Activated CD4-positive, alpha-beta T cell treated with anti-CD3 and anti-CD28 coated beads, Interleukin-10, Interleukin-2, amounts not matched to agents 100 ng/mL and 50 ng/mL, durations not matched to agents 16 hours and 8 hours (primary cell): ENCODE data around the gene WDR91.

ENCODE experiments used
- DNase-seq: peaks from one replicate; pipeline ENCODE4 v3.0.0-alpha.2; 2020

WDR91 gene

DNA sequence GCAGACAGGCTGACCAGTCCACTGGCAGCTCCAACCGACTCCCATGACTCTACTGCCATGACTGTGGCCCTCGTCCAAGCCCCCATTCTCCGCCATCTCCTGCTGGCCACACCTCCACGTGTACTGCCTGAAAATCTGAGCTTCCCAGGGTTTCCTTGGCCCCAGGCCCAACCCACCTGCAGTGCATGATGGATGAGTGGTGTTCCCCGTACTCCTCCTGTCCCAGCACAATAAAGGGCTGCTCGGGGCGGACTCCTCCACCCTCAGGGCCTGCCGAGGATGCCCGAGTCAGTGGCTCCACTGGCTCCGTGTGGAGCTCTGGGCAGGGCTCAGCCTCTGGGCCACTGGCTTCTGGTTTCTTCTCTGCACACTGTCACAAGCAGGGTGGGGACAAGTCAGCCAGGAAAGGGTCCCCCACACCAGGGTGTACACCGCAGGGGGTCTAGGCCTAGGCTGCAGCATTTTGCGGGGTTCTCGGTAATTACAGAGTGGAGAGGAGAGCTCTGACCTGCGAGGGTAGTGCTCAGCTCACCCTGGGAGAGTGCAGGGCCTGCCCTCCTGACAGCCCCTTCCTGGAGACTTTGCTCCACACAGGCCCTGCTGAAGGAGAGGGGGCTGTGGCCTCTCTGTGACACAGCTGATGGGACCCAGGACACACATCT, 15.2 kb downstream of the WDR91 start:
- no peak for DNase-seq

DNA sequence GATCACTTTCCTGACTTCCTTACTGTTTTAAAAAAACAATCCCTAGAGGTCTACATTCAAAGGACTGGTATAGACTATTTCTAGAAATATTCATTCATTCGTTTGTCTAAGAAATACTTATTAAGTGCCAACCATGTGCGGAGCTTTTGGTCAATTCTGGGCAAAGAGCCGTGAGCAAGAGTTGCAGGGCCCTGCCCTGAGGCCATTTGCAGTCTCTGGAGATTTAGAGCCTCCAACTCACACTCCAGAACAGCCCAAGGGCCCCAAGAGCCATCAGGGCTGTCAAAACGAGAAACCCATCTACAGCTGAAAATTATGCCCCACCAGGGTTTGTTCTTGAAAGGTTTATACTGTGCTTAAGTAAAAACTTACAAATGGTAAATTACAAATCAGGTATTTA, 16.2 kb downstream of the WDR91 start:
- DNase-seq = no peak

DNA sequence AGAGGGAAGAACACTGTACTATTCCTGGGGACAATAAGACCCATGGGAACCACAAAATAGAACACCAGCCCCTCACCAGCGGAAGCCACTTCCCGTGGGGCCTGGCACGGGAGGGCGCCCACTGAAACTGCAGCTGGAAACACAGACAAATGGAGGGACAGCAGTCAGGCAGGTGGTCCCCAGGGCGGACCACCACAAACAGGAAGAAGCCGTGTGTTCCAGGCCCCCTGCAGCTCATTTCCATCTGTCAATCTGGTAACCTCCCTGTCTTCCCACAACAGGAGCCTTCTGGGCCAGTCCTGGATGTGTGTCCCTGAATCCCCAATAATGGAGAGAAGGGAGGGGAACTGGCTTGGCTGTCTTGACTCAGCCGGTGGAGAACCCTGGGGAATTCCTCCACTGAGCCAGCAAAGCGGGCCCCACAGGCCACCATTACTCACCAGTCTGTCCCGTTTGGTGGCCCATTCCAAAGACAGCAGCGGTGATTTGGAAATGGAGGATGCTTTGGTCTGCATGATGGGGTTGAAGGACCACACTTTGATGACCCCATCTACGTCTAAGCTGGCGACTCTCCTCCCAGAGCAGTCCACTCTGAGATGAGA, 16.7 kb downstream of the WDR91 start:
- no peak for DNase-seq

DNA sequence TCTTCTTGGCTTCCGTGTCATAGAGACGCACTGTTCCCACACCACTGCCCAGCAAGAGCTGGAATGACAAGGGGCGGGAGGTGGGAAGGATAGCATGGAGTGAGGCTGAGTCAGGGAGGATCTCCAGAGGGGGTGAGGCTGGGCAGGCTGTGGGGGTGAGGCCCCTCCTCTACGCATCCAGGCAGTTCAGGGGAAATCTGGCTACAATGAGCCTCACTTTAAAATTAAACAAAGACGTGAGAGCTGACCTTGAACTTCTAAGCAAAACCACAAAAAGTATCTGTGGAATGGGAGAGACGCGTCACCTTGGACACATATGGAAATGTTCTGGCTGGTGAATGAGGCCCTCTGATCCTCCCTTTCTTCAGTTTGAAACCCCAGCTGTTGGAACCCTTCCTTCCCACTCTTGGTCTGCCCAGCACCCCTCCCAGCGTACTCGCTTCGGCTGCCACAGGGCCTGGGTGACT, 17.7 kb downstream of the WDR91 start:
- DNase-seq = no peak

DNA sequence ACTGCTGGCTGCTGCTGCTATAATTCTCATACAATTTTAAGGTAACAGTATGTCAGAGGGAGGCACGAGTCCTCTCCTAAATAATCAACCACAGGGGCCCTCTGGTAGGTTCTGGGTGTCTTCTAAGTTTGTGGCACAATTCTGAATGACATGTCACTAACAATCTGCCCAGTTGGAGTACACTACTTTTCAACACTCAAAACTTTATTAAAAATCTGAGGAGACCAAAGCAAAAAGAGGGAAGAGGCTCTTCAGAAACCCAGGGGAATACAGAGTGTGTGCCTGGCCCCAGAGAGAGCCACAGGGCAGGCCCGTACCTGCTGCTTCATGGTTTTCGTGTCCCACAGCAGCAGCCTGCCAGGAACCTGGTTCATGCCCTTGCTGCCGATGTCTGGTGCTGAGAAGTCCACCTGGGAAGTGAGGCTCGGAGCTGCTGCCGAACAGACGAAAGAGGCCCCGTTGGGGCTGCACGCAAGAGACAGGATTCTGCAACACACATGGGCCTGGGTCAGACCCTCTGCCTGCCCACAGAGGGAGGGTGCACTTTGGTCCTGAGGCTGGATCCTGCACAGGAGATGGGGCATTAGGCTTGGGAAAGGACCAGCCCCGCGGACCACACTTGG, 18.3 kb downstream of the WDR91 start:
- no peak for DNase-seq

DNA sequence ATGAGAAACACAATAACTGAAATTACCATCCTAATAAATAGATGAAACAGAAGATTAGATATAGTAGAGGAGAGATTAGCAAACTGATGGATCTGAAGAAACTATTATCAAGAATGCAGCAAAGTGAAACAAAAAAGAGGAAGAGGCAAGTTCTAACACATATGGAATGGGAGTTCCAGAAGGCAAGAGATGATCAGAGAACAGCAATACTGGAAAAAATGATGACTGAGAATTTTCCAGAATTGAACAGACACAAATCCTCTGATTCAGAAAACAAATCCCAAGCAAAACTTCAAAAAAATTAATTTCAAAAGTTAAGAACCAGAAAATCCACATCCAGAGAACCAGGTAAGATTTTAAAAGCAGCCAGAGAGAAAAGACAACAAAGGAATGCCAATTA, 20.6 kb downstream of the WDR91 start:
- DNase-seq = no peak

DNA sequence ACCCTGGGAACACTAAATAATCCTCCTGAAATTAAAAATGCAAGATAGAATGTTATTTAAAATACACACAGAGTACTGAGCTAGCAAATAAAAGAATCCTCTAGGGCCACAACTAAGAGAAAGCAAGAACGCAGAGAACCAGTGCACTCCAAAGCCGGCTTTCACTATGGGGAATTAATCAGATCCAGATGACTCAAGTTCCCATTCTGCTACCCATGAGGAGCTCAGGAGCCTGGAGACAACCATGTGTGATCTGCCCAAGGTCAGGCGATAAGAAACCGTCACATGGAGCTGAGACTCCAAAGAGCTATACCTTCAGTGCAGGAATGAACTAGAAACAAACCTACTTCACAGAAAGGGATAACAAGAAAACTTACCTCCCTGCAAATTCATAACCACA, 21.4 kb downstream of the WDR91 start:
- DNase-seq = no peak

DNA sequence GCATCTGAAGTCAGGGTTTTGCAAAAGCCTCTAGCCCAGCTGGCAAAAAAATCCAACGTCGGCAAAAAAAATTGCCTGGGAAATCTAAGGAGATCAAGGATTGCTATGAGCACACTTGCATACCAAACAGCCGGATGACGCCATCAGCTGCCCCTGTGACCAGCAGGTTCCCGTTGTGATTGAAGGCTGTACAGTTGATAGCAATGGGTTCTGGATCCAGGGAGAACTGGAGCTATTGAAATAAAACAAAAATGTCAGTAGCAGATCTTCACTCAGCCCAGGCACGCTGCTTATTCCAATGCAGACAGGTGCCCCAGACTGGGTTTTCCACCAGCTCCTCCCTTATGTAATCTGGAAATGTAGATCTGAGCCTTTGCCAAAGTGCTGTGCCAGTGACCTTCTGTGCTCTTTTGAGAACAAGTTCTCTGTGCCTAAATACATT, 22.1 kb downstream of the WDR91 start:
- no peak for DNase-seq

DNA sequence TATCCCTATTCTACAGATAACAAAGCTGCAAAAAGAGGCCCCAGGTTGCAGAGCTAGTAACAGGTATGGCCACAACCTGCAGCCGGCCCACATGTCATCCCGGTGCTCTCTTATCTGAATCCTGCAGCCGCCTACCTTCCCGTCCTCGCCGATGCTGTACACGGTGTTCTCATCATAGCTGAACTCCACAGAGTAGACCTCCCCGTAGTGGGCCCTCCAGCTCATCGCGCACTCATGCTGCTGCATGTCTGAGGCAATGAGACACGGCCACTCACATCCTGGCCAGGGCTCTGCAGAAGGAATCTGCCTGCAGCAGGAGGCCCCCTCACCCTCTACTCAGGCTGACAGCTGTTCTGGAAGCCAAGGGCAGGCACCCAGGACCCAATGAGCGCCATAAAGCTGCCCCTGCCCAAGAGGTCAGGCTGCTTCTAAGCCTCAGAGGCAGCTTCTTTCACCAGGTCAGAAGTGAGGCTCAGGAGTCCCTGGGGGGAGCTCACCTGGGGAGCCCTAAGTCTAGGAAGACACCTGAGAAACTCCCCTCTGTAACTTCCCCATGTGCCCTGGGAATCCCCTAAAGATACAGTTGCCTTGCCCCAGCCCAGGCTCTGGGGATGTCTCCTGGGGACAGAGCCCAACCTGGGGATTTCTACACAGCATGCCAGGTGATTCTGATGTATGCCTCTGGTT, 22.9 kb downstream of the WDR91 start:
- DNase-seq = no peak

DNA sequence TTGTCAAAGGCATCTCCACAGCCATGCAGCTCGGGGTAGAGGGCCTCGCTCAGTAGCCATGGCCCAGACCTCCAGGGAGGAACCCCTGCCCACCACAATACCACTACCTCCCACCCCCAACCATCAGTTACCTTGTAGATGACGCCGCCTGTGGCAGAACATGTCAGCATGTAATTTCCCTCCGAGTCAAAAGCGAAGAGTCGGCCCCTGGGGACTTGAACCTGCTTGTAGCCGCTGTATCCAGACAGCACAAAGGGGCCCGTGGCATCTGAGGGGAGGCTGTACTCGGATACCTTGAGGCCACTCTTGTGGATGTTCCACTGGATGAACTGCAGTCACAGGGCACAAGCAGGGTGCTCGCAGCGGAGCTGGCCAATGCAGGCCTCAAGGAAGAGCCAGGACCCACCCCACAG, 24.5 kb downstream of the WDR91 start:
- peak; percentile 23 for DNase-seq

DNA sequence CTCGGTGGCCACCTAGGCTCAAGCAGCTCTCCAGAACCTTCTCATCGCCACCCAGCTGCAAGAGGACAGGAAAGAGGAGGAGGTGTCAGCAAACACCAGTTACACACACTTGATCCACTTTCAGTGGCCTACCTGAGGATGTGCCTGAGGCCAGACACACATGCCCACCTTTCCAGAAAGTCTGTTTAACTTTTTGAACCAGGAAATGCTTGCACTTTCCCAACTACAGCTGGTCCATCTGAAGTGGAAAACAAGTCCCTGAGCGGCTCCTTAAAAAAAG, 25.1 kb downstream of the WDR91 start:
- no peak for DNase-seq

DNA sequence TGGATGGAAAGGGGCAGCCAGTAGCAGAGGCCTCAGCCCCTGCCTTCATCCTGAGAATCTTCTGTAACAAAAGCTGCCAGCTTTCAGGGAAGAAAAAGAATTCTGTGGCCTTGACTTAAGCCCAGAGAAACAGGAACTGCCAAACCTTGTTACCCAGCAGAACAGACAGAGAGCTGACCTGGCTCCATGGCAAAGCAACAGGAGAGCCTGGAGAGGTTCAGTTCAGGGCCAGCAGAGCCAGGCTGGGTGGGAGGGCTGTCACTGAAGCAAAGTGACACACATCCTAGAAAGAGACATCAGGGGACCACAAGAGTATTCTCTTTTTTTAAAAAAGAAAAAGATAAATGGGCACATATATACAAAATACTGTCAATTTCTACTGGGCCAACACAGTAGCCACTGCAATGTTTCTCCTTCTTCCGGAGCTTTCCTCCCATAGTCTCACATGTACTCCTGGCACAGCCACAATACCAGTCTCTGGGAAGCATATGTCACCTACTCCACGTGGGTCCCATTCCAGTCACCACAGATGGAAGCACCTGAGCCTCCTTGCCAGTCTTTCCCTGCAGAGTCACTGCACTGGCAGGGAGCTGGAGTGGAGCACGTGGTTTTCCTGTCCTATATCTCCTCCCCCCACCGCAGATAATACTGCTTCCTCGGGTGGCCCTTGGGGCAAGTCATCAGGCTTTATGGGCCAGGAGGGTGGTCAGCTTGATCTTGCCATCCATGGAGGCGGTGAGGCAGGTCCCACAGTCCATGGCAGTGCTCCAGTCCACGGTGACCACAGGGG, 25.7 kb downstream of the WDR91 start:
- no peak for DNase-seq

DNA sequence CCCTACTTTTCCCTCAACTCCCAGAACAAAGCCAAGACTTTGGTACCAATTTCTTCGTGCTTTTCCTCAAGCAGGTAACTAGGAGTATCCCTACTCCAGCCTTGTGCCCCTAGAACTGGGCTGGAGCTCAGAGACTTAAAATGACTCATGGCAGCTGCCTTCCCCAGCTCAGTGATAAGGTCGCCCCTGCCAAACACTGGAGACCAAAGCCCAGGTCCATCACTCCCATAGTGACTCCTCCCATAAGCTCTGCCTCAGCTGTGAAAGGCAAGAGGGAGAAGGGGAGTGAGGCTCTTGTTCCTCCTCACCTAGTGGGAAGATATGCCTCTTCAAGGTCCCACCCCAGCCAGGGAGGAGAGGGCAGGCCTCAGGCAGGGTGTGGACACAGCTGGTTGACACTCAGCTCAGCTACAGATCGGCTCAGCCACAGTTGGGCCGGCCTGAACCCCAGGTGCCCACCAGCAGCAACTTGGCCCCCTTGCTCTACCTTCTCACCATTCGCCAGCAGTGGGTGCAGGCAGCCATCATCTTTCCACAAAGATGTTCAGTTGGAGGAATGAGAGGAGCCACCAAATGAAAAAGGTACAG, 27.0 kb downstream of the WDR91 start:
- DNase-seq = no peak

DNA sequence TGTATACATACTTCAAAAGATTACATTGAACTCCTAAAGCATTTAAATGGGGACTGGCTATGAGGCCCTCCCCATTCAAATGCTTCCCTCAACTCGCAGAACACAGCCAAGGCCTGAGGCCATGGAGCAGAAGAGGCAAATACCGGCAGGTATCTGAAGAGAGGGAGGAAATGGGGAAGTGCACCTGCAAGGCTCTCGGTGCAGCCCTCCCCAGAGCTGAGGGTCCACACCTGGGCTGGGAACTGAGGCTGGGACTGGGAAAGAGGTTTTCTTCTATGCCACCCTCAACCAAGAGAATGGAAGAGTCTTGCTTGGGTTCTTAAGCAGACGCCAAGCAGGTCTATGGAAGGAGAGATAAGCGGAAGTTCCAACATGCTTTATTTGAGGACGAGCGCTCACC, 27.8 kb downstream of the WDR91 start:
- no peak for DNase-seq

DNA sequence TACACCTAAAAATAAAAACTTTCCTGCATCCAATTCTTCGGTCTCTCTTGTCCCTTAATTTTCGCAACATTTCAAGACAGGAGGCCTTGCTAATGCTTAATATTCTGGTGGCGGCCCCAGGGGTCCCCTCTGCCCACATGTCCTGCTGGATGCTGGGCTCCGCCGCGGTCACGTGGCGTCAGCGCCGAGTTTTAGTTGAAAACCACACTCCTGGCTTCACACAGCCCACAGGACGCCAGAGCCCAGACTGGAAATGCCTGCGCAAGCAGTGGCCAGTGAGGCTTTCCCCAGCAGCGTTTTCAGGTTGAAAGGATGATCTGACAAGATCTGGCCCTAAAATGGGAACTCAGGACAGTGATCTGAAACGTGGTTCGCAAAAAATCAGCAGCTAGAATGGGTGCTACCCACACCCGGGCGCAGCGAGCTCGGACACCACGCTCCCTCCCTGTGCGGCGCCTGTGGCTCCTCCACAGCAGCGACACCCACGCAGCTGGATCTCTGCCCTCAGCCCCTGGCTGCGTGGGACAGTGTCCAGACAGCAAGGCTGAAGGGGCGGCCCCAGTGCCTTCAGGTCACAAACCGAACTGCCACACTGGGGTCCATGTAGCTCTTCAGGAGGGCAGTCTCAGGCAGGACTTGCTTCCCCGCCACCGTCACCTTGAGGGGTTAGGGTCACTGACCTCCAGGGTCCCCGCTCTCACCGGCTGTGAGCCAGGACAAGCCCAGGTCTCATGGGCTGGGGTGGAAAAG, 29.2 kb downstream of the WDR91 start:
- no peak for DNase-seq

DNA sequence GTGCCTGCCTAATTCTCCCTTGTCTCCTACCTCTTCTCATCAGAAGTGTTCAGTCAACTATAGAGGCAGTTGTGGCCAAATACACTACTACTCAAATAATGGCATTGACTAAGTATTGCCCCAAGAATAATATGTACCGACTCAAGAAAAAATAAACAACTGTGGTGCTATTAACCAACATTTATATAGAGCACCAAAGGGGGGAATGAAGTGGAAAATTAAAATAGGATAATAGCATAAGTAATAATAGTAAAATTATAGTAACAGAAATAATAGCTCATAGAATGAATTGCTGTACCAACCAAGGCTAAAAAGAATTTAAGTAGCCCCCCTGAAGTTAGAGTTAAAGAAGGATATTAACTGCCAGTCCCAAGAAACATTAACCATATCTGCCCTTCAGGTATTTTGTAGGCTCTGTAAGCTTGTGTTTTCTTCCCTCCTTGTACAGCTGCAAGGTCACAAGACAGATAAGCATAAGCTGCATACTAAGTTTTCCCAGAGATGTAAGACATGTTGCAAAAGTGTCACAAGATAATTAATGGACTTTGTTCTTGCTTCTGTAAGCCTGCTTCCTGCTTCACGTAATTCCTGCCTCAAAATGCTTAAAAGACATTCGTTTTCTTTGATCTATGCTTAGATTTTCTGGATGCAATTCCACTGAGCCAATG, 29.9 kb downstream of the WDR91 start:
- no peak for DNase-seq

DNA sequence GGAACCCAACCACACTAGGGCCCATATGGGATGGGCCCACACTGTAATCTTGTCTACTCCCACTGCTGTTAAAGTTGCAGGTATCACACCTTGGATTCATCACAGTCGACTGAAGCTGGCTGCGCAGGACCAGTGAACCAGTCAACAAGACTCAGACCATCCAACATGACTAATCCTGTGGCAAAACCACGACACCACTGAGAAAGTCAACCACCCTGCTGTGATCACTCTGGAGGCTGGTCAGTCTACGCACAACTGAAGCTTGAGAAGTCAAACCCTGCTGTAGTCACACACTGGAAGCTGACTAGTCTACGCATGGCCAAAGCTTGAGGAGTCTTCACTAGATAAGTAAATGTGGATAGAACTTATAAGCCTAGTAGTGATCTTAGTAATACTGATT, 31.2 kb downstream of the WDR91 start:
- peak; percentile 27 for DNase-seq

DNA sequence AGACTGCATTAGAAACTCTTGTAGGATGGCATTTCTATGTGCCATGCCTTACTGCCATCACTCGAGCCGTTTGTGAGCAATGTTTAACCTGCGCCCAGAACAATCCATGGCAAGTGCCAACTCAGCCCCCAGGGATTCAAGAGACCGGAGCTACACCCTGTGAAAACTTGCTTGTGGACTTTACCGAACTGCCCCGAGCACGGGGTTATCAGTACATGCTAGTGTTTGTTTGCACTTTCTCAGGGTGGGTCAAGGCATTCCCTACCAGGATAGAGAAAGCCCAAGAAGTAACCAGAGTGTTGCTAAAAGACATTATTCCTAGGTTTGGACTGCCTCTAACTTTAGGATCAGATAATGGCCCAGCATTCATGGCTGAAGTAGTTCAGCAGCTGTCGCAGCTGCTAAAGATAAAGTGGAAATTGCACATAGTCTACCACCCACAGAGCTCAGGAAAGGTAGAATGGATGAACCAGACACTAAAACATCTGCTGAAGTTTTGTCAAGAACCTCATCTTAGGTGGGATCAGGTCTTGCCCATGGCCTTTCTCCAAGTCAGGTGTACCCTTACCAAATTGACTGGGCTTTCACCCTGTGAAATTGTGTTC, 31.9 kb downstream of the WDR91 start:
- DNase-seq = no peak

DNA sequence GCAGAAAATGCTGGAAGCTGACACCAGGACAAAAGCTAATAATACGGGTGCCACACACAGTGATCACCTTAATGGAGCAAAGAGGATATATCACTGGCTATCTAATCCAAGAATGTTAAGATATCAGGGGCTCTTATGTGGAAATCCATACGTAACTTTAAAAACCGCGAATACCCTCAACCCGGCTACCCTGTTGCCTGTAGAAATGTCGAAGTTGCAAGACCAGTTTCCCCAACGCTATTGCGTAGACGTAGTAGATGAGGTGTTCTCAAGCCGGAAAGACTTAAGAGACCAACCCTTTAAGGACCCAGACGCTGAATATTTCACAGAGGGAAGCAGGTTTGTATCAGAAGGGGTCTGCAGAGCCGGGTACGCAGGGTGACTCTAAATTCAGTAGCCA, 33.0 kb downstream of the WDR91 start:
- DNase-seq = no peak

DNA sequence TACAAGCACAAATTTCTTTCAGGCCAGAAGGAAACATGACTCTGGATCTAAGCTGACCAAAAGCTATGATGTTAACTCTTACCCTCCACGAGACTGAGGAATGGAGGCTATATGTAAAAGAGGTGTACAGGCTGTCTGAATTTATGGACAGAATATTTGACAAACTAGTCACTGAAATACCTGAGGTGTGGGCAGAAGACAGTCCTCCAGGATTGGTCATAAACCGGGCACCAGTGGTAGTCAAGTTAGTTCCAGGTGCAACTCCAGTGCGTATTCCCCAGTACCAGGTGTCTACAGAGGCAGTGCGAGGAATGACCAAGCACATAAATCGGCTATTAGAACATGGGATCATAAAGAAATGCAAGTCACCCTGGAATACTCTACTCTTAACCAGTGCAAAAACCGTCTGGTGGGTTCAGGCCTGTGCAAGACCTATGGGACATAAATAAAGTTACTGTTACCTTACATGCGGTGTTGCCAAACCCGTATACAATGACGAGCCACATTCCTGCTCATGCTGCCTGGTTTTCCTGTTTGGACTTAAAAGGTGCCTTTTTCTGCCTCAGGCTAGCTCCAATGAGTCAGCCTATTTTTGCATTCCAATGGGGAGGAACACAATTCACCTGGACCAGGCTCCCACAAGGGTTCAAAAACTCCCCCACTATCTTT, 34.2 kb downstream of the WDR91 start:
- no peak for DNase-seq

DNA sequence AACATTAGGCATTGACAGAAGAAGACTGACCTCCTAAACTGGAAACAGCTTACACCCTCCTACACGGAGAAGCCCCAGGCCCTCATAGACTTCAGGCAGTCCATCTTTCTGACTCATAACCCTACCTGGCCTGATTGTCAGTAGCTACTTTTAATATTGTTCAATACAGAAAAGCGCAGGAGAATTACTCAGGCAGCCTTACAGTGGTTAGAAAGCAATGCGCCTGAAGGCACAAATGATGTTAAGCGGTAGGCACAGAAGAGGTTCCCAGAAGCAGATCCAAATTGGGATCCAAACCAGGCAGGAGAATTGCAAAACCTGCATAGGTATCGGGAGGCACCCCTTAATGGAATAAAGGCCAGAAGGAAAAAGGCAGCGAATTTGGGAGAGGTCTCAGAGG, 35.4 kb downstream of the WDR91 start:
- DNase-seq = no peak
